Mucosa of descending colon (tissue), 3 donors: Measurements from ENCODE around the gene SLC1A7. TPM values are rescaled to one million over a fixed set of nuclear protein-coding genes. Genes with fewer than 3 reads are reported as not detected.
A peak's percentile ranks its signal among the peaks of the same experiment; 100 is the strongest.

Experiments used
- ATAC-seq: fragments of 200-7000 bp; cut with Tn5 transposase; one replicate; pipeline ENCODE4 v1.9.1; 2020; ENCODE audit warnings: mild to moderate bottlenecking, moderate library complexity
- DNase-seq, 3 donors: peaks; one replicate each; pipeline ENCODE4 v3.0.0-alpha.2; 2020
- H3K36me3 ChIP-seq: fragments of 200-600 bp; one replicate; pipeline ENCODE4 v1.8.0; 2021; ENCODE audit warnings: low read depth, mild to moderate bottlenecking
- H3K4me1 ChIP-seq: fragments of 200-600 bp; one replicate; pipeline ENCODE4 v1.8.0; 2021; ENCODE audit warnings: low read depth, mild to moderate bottlenecking
- H3K4me3 ChIP-seq: fragments of 200-600 bp; one replicate; pipeline ENCODE4 v1.8.0; 2021; ENCODE audit warnings: mild to moderate bottlenecking
- H3K9me3 ChIP-seq: fragments of 200-600 bp; one replicate; pipeline ENCODE4 v1.8.0; 2021; ENCODE audit warnings: mild to moderate bottlenecking
- intact Hi-C, 2 donors: fragments of 100-400 bp; cut with DNase I in 1 of 2; cut with micrococcal nuclease in 1 of 2; formaldehyde crosslinking; loops; one replicate each; pipeline versions ENCODE4 v1.11.0 to v1.11.1; 2022; cut with DNase I, micrococcal nuclease
- total RNA-seq, 3 donors: library from RNA; stranded (reverse); fragmentation: NEBNext Ultra II Directional in 2 of 3; extraction: Animal tissue kit (Norgen Biotek cat#: 25700) in 2 of 3; gene quantifications; one replicate each; pipeline versions ENCODE4 v1.2.1 to v1.2.4, GENCODE V29; 2021 to 2023
- TF ChIP-seq, protein P1 (sequence below): fragments of 200-600 bp; IDR thresholded peaks from one replicate; pipeline ENCODE4 v1.8.0; 2022; ENCODE audit warnings: antibody characterized with exemption, mild to moderate bottlenecking
- donor health status: DM: no; HTN: no; CAD: no; lungs with moderate emphysema.
- donor health status: DM: no; HTN: no; CAD: no.
- donor health status: DM: no; HTN: yes; CAD: no.

The SLC1A7 gene
- total RNA-seq, 3 donors from 2014 or later: 0.72 to 0.98 (median 0.93) TPM

DNA sequence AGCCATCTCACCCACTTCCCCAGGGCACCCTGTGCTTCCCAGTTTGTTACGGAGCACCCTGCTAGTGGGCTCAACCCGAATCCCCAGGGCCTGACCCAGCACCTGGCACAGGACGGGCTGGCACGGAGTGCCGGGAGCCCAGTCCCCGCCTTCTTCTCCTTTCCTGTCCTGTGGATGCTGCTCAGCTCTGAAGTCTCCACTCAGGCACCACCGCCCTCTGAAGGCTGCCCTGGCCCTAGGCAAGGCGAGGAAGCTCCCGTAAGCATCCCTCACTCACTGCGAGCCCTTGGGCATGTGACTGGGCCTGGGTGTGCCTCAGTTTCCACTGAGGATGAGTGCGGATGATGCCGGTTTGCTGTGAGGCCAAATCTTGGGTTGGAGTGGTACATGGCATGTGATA is 21.8 kb downstream of the SLC1A7 start:
- H3K4me1 ChIP-seq: no peaks in the 10 kb centered on the region
- TF ChIP-seq, protein P1, sequence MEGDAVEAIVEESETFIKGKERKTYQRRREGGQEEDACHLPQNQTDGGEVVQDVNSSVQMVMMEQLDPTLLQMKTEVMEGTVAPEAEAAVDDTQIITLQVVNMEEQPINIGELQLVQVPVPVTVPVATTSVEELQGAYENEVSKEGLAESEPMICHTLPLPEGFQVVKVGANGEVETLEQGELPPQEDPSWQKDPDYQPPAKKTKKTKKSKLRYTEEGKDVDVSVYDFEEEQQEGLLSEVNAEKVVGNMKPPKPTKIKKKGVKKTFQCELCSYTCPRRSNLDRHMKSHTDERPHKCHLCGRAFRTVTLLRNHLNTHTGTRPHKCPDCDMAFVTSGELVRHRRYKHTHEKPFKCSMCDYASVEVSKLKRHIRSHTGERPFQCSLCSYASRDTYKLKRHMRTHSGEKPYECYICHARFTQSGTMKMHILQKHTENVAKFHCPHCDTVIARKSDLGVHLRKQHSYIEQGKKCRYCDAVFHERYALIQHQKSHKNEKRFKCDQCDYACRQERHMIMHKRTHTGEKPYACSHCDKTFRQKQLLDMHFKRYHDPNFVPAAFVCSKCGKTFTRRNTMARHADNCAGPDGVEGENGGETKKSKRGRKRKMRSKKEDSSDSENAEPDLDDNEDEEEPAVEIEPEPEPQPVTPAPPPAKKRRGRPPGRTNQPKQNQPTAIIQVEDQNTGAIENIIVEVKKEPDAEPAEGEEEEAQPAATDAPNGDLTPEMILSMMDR: no peak
- ATAC-seq (no peak), DNase-seq (peak in 1 of 3 donors; percentile 14)
- H3K4me3 ChIP-seq: no peak overlapping the region
- intact Hi-C loops: no loop called here
- H3K36me3 ChIP-seq: no peaks in the 10 kb centered on the region
- H3K9me3 ChIP-seq: no peaks in the 10 kb centered on the region

DNA sequence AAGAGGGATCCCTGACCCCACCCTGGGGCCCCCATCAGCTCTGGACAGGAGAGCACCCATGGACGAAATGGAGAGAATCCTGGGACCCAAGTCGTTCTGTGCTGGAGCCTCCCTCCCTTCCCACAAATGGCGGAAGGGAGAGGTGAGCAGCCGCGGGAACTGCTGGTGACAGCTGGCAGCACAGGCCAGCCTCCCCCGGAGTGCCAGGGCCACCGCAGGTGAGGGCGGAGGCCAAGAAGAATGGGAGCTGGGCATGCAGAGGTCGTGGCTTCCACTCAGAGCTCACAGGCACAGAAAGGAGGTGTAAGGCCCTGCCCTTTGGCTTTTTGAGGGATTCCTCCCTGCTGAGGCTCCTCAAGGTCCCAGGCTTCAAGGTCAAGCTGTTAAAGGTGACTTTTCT is 24.6 kb downstream of the SLC1A7 start:
- TF ChIP-seq, protein P1: no peak
- intact Hi-C loops: no loop called here
- Histone ChIP-seq H3K4me3 (no peak overlapping the region), H3K36me3 (no peaks in the 10 kb centered on the region), H3K4me1 (no peaks in the 10 kb centered on the region), H3K9me3 (no peaks in the 10 kb centered on the region)
- ATAC-seq: no peak
- no peak for DNase-seq

DNA sequence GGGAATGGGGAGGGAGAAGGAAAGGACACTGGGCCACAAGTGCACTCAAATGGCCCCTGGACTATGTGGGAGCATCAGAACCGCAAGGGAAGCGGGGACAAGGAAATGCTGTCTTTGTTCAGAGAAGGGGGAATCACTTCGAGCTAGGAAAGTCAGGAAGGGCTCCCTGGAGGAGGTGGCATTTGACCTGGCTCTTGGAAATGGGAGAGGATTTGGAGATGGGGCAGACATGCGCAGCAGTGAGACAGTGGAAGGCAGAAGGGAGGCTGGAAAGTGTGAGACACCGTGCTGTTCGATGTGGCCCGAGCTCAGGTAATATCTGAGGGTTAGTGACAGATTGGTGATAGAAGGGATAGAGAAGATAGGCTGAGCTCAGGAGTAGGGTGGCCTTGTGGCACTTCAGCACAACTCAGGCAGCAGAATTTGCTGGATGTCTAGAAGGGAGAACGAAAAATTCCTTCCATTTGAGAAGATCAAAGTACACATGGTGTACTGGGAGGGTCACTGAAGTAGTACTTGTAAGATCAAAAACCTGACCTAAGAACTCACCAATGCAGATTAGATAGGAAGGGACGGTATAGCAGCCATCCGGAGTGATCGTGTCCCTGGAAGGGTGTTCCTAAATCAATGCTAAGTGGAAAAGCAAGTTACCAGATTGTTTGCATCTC is 25.4 kb downstream of the SLC1A7 start:
- TF ChIP-seq, protein P1: no peak
- no peaks in the 10 kb centered on the region for H3K4me1 ChIP-seq
- H3K4me3 ChIP-seq: no peak overlapping the region
- H3K36me3 ChIP-seq: no peaks in the 10 kb centered on the region
- no peaks in the 10 kb centered on the region for H3K9me3 ChIP-seq
- ATAC-seq (no peak), DNase-seq (no peak)
- intact Hi-C loops: no loop called here

- intact Hi-C loops: no loop called here
- ATAC-seq (no peak), DNase-seq (no peak)
- Histone ChIP-seq H3K9me3 (no peaks in the 10 kb centered on the region), H3K4me1 (peaks cover 2% of the 10 kb centered on the region), H3K4me3 (no peak overlapping the region), H3K36me3 (no peaks in the 10 kb centered on the region)
- TF ChIP-seq, protein P1: no peak
Observed at GRCh38 chr1:53116307-53116810, 26.1 kb downstream of the SLC1A7 start.

DNA sequence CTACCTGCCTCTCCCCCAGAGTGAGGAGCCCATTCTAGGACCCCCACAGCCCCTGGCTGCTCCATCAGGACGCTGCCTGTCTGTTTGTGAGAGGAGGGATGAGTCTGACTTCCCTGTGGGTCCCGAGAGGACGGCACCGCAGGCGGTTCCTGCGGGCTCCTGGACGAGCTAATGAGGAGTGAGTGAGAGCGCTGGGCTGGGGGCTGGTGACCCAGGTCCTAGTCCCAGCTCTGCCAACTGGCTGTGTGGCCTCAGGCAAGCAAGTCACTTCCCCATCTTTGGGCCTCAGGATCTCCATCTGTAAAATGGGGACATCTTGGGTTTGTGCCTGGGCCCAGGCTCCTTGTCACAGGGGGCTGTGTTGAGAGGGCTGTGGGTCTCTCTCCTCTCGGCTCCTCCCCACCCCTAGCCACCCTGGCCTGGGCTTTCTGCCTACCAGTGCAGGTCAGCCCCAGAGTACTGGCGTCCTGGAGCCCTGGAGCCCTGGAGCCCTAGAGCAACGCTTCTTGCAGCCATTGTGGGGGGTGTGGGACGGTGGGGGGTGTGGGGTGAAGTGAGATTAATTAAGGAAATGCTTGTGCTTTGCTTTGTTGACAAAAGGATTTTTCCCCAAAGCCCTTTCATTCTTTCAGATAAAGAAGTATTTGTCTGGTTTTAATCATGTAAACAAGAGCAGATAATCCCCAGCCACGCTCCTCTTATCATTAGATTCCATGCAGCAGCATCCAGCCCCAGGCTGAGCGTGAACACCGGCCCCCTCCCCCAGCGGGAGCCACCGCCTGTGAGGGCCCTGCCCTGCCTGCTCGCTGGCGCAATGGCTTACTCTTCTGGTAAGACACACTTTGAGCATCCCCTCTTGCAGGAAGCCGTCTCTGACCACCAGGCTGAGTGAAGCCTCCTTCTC is 26.8 kb downstream of the SLC1A7 start:
- TF ChIP-seq, protein P1: no peak
- peaks cover 9% of the 10 kb centered on the region for H3K4me1 ChIP-seq
- ATAC-seq (no peak), DNase-seq (peak in 1 of 3 donors; percentile 40)
- H3K4me3 ChIP-seq: no peak overlapping the region
- intact Hi-C loops: no loop called here
- H3K9me3 ChIP-seq: no peaks in the 10 kb centered on the region
- no peaks in the 10 kb centered on the region for H3K36me3 ChIP-seq
